GM12891 (cell line): ENCODE data around the gene ZBTB21.

Source experiments
- PAX5 ChIP-seq: IDR thresholded peaks from 2 replicates; pipeline ENCODE4 v1.6.1; 2011; ENCODE audit warnings: low read length, moderate library complexity, mild to moderate bottlenecking; ENCODE audit not compliant: insufficient read depth, severe bottlenecking
- POLR2A ChIP-seq: IDR thresholded peaks from 2 replicates; pipeline ENCODE4 v1.6.1; 2011; ENCODE audit warnings: low read depth, low read length, control low read depth
- POLR2AphosphoS5 ChIP-seq: IDR thresholded peaks from 2 replicates; pipeline ENCODE4 v1.6.1; 2011; ENCODE audit warnings: low read depth, low read length, control low read depth
- POU2F2 ChIP-seq: IDR thresholded peaks from 2 replicates; pipeline ENCODE4 v1.6.1; 2011; ENCODE audit warnings: low read depth, mild to moderate bottlenecking, control low read depth, low read length, moderate library complexity
- SPI1 ChIP-seq: IDR thresholded peaks from 2 replicates; pipeline ENCODE4 v1.6.1; 2011; ENCODE audit warnings: low read depth, low read length, control low read depth
- TAF1 ChIP-seq: IDR thresholded peaks from 2 replicates; pipeline ENCODE4 v1.6.1; 2011; ENCODE audit warnings: low read depth, low read length, control low read depth

- TF ChIP-seq POLR2AphosphoS5 = no peak
- no peak for TF ChIP-seq POLR2A
- no peak for TF ChIP-seq PAX5
- no peak for TF ChIP-seq POU2F2
- TF ChIP-seq TAF1 = no peak
- TF ChIP-seq SPI1 = no peak
Observed at GRCh38 chr21:42026082-42026435, 15.9 kb upstream of the ZBTB21 start.
